ENCODE measurements around the gene MTREX. TPM values are rescaled to one million over a fixed set of nuclear protein-coding genes. Genes with fewer than 3 reads are reported as not detected.

The MTREX gene
- total RNA-seq, 1 experiment from 2014 or later = 123 TPM

GRCh38 chr5:55344392-55344992, 36.7 kb downstream of the MTREX start:
- Histone ChIP-seq H4K5ac (ENCODE audit: insufficient read length, low read depth, low read length) (no peak overlapping the region), H3K4me1 (ENCODE audit: insufficient read depth, low read length) (no peaks in the 10 kb centered on the region), H4K8ac (replicated peaks; ENCODE audit: insufficient read length, low read depth, low read length) (no peak overlapping the region), H3K4me2 (ENCODE audit: insufficient read depth, insufficient read length, low read length) (no peak overlapping the region), H3K27me3 (ENCODE audit: insufficient read depth, low read length) (no peaks in the 10 kb centered on the region), H3K79me2 (ENCODE audit: insufficient read depth, low read length) (no peaks in the 10 kb centered on the region), H2BK120ac (ENCODE audit: low read depth, low read length, poor library complexity, severe bottlenecking) (no peak overlapping the region), H3K23me2 (ENCODE audit: insufficient read length, low read depth, low read length, poor library complexity, severe bottlenecking) (no peaks in the 10 kb centered on the region), H2BK15ac (ENCODE audit: low read depth, low read length) (no peak overlapping the region), H3K23ac (ENCODE audit: insufficient read length, low read depth, low read length) (no peak overlapping the region), H3T11ph (ENCODE audit: low read length) (no peak overlapping the region), H3K4ac (ENCODE audit: low read depth, low read length) (no peak overlapping the region), H3K14ac (ENCODE audit: insufficient read depth, low read length) (no peak overlapping the region), H2BK20ac (ENCODE audit: low read depth, low read length, poor library complexity, severe bottlenecking) (no peak overlapping the region), H3K18ac (ENCODE audit: insufficient read length, low read depth, low read length) (no peak overlapping the region), H3K27ac (ENCODE audit: insufficient read length, low read depth, low read length) (no peak overlapping the region), H2AK5ac (ENCODE audit: insufficient read length, low read length) (no peak overlapping the region), H4K20me1 (ENCODE audit: control insufficient read depth, insufficient read depth, insufficient read length) (no peaks in the 10 kb centered on the region), H3K9ac (ENCODE audit: extremely low read depth, insufficient read length, low read length) (no peak overlapping the region), H2BK5ac (ENCODE audit: insufficient read length, low read length) (no peak overlapping the region), H3K9me3 (ENCODE audit: control insufficient read depth, low read depth, low read length) (no peaks in the 10 kb centered on the region), H3K56ac (ENCODE audit: insufficient read length, low read depth, low read length) (no peak overlapping the region), H2BK12ac (ENCODE audit: insufficient read length, low read depth, low read length) (no peak overlapping the region), H2AFZ (ENCODE audit: low read length) (no peak overlapping the region), H3K79me1 (ENCODE audit: insufficient read depth, low read depth, low read length, poor library complexity, severe bottlenecking) (no peaks in the 10 kb centered on the region), H4K91ac (ENCODE audit: insufficient read length, low read depth, low read length) (no peak overlapping the region)
- Mint-ChIP-seq H3K27ac (peak overlapping the region in 2 of 3 experiments; percentile 45 to 62; a peak in 2 of 7 replicates), H3K4me1 (no peaks in the 10 kb centered on the region), H3K4me3 (no peak overlapping the region), H3K27me3 (ENCODE audit: low read depth) (no peaks in the 10 kb centered on the region), H3K9me3 (peaks cover 2 to 9% of the 10 kb centered on the region in 2 experiments; a peak in 3 of 5 replicates), H3K36me3 (ENCODE audit: insufficient read depth in 1 of 3, low read depth in 3 of 3) (peaks cover 39 to 66% (median 64%) of the 10 kb centered on the region in 3 experiments)
- 100% methylated on average over 1 of the region's 2 CpGs for WGBS (ENCODE audit: extremely low coverage, insufficient read length, low lambda C conversion rate)
- peak; percentile 92 for TF ChIP-seq CTCF (conservative IDR thresholded peaks at IDR 0.05)
- DNase-seq = peak; percentile 38
